Stimulated activated CD8-positive, alpha-beta memory T cell treated with anti-CD3 and anti-CD28 coated beads, Interleukin-15, amount 100 ng/mL, for 1 hour (primary cell): ENCODE results near the gene CASP6.

Experiments used
- DNase-seq: peaks from one replicate; pipeline ENCODE4 v3.0.0-alpha.2; 2020; ENCODE audit warnings: low read depth

Gene CASP6

GRCh38 chr4:109702950-109703663 lies at the start of gene CASP6:
TSS of gene CASP6 (minus strand) at chr4:109703445. CDS start at chr4:109703395, 50 bp downstream.
- DNase-seq = peak; percentile 35

GRCh38 chr4:109752525-109752924 lies 49.3 kb upstream of the CASP6 start:
- no peak for DNase-seq

- no peak for DNase-seq
These were observed 48.6 kb upstream of the CASP6 start for GRCh38 chr4:109751852-109752251.

- no peak for DNase-seq
These were observed 47.5 kb upstream of the CASP6 start for GRCh38 chr4:109750652-109751244.

DNA sequence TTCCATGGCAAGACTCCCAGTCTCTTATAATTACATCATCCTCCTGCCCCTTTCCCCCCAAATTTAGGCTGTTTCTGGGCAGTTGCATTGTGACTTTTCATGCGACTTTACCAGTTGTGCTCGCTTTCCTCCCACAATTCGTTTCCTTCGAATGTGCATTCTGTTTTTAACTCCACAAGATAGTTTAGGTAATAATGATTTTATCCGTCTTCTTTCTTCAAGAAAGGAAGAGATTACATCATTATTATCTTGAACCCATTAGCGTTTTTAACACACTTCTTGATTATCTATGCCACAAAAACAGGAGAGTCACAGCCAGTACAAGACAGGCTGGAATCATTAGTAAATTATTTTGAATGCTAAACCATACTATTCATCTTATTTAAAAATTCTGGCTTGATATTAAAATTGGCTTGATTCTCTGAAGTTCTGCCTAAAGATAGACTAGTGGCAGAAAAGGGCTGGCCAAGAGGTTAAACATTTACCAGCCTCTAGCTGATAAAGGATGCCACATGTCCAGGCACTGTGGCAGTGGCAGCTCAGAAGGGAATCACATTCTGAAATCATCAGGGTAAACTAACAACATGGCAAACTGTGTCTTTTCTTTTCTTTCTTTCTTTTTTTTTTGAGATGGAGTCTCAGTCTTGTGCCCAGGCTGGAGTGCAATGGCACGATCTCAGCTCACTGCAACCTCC lies 46.3 kb upstream of the CASP6 start:
- no peak for DNase-seq

DNA sequence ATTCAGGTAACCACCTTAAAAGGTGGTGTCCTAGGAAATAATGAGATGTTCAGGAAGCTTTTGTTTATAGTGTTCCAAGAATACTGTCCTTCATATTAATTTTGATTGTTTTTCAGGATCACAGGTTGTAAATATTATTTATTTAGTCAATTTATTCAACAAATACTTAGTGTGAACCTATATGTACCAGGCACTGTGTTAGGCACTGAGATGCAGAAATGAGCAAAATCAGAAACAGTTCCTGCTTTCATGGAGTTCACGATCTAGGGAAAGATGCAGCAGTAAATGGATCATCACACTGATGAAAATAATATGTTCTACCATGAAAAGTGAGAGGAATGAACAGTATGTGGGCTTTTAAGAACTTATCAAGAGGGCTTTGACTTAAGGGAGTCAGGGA lies 44.9 kb upstream of the CASP6 start:
- no peak for DNase-seq

- DNase-seq = no peak
These were observed 43.5 kb upstream of the CASP6 start for GRCh38 chr4:109746728-109747127.

DNA sequence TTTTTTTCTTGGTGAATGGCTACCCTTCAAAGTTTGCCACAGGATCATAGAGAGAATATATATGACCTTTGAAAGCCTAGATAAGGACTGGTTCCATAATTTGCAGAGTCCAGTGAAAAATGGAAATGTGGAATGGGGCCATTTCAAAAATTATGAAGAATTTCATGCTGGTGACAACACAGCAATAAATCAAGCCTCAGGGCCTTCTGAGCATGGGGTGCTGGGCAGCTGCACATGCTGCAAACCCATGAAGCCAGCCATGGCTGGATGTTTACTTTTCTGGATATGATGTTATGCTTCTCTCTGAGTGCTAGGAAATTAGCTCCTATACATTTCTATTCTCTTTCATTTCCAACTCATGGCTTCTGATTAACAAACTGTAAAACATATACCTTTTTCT lies 42.6 kb upstream of the CASP6 start:
- DNase-seq = no peak

DNA sequence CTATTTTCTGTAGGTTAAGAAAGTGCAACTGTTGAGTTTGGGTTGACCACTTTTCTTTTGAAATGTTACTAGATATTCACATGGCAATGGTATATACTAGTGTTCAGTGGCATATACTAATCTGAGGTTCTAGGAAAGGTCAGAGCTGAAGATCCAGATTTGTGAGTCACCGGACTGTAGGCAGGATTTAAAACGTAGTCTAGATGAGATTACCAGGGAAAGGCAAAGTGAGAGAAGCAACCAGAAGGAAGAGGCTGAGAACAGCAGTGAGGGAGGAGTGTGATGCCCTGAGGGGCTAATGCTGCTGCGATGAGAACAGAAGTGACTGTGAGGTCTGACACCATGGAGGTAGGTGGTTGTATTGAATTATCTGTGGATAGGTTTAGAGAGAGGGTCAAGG lies 36.3 kb upstream of the CASP6 start:
- DNase-seq = no peak

DNA sequence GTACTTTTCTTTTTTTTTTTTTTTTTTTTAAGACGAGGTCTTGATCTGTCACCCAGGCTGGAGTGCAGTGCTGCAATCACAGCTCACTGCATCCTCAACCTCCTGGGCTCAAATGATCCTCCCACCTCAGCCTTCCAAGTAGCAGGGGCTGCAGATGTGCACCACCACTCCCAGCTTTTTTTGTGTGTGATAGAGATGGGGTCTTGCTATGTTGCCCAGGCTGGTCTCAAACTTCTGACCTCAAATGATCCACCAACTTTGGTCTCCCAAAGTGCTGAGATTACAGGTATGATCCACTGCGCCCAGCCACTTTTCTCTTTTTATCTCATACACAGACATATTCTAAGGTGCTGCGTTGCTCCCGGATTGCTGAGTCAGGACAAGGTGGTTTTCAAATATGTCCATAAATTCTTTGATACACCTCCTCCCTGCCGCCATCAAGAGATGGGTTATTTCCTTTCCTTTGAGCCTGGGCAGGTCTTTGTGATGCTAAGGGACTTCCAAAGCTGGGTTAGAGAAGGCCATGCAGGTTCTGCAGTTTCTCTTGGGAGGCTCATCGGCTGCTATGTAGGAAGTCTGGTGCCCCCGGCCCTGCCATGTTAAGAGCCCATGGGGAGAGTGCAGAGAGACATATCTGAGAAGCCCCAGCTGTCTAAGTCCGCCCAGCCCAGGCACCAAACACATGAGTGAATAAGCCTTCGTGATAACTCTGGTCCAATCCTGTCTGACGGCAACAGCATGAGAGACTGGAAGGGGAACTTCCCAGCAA lies 35.0 kb upstream of the CASP6 start:
- DNase-seq = no peak

DNA sequence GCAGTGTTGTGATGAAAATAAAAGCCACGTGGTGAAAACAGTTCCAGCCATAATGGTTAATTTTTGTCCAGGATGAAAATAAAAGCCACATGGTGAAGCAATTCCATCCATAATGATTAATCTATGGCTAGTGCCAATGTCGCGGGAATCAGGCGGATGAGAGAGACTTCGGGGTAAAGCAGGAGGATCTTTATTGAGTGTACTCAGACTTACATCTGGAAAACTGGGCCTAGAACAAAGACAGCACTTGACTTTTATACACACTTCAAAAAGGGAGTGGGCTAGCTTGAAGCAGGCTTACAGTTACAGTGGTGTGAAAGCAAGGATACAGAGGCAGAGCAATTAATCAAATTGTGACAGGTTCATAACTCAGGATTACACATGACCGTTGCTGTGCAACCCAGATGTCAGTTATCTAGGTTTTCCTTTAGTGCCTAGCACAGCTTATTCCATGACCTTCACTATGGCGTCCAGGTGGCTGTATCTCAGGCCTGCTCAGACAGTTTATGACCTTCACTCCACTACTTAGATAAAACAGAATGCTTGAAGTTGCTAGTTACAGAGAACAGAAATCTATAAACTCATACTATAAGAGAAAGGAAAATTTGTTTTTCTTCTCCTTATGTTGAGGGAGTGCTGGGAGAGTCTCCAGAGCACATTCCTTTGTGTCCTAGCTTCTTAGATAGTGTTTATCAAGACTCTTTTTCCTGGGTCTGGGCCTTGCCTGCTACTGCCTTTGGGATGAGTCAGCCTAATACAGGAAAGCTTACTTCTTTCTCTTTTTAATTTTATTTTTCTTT lies 32.5 kb upstream of the CASP6 start:
- no peak for DNase-seq

GRCh38 chr4:109733728-109734127 lies 30.5 kb upstream of the CASP6 start:
- no peak for DNase-seq

GRCh38 chr4:109730619-109731545 lies 27.6 kb upstream of the CASP6 start:
- DNase-seq = no peak

DNA sequence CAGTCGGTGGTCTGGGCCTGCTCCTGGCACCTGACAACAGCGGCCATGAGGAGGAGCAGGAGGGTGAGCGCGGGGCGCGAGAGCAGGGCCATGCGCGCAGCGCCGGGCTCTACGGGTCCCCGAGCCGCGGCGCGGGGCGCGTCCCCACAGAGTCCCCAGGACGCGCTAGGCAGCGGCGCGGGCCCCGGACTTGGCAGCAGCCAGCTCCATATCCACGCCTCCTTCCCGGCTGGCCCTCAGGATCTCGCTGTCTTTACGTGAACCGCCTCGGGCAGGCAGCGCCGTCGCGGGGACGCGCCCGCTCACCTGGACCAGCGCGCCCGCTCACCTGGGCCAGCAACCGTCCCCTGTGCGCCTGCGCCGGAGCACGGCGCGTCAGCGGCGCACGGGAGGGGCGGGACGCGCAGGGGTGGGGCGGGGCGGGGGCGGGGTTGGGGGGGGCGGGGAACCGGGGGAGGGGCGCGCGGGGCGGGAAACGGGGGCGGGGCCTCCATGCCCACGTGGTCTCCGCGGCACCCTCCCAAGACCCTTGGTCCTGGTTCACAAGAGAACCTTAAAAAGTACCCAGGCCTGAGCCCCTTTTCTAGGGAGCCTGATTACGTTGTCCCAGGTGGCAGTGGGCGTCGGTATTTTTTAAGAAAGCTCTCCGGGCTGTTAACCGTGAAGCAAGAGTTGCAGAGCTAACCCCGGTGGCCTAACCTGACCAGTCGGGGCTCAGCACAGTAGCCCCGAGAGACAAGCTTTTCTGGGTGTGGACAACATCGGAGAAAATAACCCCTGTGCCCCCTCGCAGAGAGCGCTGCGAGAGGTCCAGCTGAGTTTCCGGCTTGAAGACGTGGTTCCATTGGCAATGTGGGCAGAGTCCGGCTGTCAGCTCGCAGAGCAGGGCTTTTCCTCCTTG lies 26.7 kb upstream of the CASP6 start, which contains the start of gene PLA2G12A:
Gene PLA2G12A (minus strand): TSS at position 353 of the 901 bp plus-strand sequence. CDS start 261 bp downstream, at position 92.
- DNase-seq = peak; percentile 48

DNA sequence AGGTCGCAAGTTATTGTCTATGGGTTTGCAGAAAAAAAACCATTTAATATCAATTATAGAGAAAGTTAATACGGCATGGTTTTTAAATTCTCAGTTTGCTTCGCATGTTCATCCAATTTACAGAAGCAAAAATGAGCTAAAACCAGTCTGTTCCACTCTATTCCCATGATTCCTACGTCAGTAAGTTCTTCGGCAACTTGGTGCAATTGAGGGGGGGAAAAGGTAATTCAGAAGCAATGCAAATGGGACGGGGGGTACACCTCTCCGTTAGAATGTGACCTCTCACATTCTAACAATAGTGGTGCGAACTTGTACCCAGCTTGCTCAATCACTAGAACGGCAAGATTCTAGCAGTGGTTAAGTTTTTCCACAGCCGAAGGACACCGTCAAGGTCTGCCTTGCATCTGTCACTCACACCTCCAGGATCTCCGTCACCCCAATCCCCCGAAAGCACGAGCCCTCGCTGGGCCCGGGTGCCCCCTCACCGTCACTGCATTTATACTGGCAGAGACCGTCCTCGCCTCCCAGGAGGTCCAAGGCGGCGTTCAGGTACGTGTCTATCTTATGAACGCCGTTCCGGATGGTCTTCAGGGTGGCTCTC lies 26.0 kb upstream of the CASP6 start:
- no peak for DNase-seq

GRCh38 chr4:109728385-109728784 lies 25.1 kb upstream of the CASP6 start:
- DNase-seq = no peak

- DNase-seq = no peak
These were observed 19.9 kb upstream of the CASP6 start for GRCh38 chr4:109723110-109723509.

GRCh38 chr4:109722357-109722756 lies 19.1 kb upstream of the CASP6 start:
- DNase-seq = no peak

- no peak for DNase-seq
These were observed 17.8 kb upstream of the CASP6 start for GRCh38 chr4:109721033-109721432.
